ENCODE measurements around the gene RTN4.

GRCh38 chr2:55088400-55088799 is 38.1 kb upstream of the RTN4 start:
- TF ChIP-seq BHLHE40 (IDR thresholded peaks at IDR 0.05; ENCODE audit: borderline replicate concordance) = no peak
- TF ChIP-seq ZNF384 (IDR thresholded peaks at IDR 0.05) = no peak
- TF ChIP-seq TARDBP (IDR thresholded peaks at IDR 0.05) = no peak
- no peak for TF ChIP-seq FOXA1 (IDR thresholded peaks at IDR 0.05)
- no peak for TF ChIP-seq HDGF (IDR thresholded peaks at IDR 0.05; ENCODE audit: borderline replicate concordance)

All from HEK293T (cell line).